HG03025 (cell line): Measurements from ENCODE around the gene MYL11.
"Not testable (repeated sequence)": the region's sequence is repeated elsewhere in the genome, so short reads cannot be mapped to it uniquely, and the experiment has no call there.

Source experiments
- ATAC-seq: cut with Tn5 transposase; IDR thresholded peaks from one replicate; pipeline ENCODE4 v1.9.1; 2021; ENCODE audit warnings: mild to moderate bottlenecking, moderate library complexity; ENCODE audit not compliant: unreplicated experiment, low FRiP score

Gene MYL11

GRCh38 chr16:30374538-30374937 is at the start of gene MYL11:
MYL11 (plus strand) TSS chr16:30374802; CDS start chr16:30374858, 56 bp downstream.
- ATAC-seq, result no peak

DNA sequence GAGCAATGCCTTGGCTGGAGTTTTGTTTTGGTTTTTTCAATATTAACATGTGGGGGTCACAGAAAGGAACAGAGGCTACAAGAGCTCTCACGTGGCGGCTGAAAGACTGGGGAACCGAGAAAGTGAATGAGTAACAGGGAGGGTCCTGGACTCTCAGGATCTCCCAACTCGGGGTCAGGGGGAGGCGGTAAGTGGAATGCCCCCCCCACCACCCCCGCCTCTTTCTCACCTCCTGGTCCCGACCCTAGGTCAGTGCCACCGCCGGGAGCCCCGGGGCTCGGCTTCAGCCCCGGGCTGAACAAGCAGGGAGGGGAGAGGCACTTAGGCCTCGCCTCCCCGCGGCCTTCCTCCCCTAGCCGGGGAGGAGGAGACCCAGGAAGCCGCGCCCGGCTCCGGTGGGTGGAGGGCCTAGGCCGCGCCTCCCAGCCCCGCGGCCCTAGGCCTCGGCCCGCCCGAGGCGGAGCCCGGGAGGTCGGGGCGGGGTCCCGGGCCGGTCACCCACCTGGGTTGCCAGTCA is 40.1 kb upstream of the MYL11 start:
- peak; percentile 76 for ATAC-seq

DNA sequence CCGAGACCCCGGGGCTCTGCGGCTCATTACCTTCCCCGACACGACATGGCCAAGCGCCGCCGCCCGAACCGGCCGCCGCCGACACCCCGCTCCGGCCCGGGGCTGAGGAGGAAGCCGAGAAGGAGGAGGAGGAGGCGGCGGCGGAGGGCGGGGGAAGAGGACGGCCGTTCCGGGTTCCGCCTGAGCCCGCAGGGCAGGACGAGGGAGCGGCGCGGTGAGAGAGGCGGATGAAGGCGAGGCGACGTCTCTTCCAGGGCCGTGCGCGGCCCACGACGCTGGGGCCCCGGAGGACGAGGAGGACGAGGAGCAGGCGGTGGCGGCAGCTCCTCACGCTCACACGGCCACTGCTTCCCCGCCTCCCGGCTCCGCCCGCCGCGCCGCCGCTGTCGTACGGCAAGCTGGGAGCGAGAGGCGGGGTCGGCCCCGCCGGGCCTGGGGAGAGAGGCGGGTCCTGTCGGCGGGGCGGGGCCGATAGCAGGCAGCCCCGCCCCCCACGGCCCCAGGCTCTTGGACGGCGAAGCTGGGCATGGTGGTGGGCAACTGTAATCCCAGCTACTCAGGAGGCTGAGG is 39.5 kb upstream of the MYL11 start:
- peak; percentile 71 for ATAC-seq

DNA sequence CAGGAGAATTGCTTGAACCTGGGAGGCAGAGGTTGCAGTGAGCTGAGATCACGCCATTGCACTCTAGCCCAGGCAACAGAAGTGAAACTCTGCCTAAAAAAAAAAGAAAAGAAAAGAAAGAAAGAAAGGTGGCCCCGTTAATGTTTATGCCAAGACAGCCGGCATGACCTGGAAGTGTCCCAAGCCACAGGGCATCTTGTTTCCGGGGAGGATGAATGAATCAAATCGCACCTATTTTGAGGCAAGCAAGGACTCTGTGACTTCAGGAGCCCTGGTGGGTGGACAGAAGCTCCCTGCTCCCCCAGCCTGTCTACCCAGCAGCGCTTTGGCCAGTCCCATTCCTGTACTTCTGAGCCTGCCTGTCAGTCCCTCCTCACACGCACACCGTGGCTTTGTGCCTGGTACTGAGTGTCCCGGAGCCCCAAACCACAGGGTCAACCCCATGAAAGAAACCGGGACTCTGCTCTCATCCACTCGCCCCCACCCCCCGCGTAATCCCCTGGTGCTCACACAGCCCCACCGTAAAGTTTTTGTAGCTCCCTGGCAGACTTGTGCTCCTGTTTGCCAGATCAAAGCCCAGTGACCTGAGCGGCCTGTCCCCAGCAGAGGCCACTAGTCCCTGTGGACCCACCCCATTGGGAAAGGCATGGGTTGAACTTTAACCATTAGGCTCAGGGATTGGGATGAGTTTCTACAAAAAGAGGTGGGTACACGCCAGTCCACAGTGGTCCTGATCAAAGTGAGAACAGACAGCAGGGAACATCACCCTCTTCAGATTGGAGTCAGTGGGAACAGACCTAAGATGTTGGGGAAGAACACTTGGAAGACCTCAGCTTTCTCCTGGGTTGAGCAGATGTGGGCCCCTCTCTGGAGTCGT is 38.8 kb upstream of the MYL11 start:
- peak; percentile 8 for ATAC-seq

DNA sequence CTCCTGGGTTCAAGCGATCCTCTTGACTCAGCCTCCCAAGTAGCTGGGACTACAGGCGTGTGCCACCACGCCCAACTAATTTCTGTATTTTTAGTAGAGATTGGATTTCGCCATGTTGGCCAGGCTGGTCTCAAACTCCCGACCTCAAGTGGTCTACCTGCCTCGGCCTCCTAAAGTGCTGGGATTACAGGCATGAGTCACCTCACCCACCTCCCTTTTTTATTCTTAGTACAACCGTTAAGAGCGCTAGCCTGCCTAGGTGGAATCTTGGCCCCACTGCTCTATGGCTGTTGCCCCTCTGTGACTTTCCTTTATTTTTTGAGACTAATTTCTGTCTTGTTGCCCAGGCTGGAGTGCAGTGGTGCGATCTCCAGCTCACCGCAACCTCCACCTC is 36.6 kb upstream of the MYL11 start:
- not testable (repeated sequence) for ATAC-seq

- not testable (repeated sequence) for ATAC-seq
Observed at GRCh38 chr16:30338715-30339114, 35.9 kb upstream of the MYL11 start.

- ATAC-seq, result no peak
Observed at GRCh38 chr16:30340621-30341020, 34.0 kb upstream of the MYL11 start.

GRCh38 chr16:30341971-30342370 is 32.6 kb upstream of the MYL11 start:
- not testable (repeated sequence) for ATAC-seq

DNA sequence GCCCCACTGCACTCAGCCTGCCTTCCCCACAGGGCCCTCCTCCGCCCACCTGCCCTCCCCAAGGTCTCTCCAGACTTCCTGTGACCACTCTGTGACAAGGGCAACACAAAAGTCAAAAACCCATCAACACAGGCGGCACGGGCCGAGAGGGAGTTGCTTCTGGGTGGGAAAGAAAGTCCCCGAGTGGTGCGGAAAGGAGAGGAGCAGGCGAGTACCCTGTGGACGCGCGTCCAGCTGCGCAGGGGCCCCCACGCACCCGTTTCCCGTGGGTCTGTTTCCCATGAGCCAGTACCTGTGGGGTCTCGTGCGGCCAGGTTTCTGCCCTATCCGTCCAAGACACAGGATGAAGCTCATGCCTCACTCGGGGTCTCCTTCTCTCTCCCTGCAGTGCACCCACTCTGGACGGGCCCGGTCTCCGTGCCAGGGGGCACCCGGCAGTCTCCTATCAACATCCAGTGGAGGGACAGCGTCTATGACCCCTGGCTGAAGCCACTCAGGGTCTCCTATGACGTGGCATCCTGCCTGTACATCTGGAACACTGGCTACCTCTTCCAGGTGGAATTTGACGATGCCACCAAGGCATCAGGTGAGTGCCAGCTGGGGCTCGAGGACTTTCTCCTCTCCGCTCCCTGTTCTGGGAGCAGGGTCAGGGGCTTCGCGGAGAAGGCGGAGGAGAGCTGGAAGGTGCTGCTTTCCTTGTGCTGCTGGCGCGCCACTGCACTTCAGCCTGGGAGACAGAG is 31.7 kb upstream of the MYL11 start:
- ATAC-seq, result no peak

- ATAC-seq, result not testable (repeated sequence)
Observed at GRCh38 chr16:30343491-30343820, 31.1 kb upstream of the MYL11 start.

- no peak for ATAC-seq
Observed at GRCh38 chr16:30346286-30346685, 28.3 kb upstream of the MYL11 start.

GRCh38 chr16:30348113-30348512 is 26.5 kb upstream of the MYL11 start:
- ATAC-seq, result no peak

- no peak for ATAC-seq
Observed at GRCh38 chr16:30348929-30349328, 25.7 kb upstream of the MYL11 start.

GRCh38 chr16:30349675-30350074 is 24.9 kb upstream of the MYL11 start:
- ATAC-seq, result no peak

GRCh38 chr16:30350134-30350871 is 24.3 kb upstream of the MYL11 start:
- no peak for ATAC-seq

GRCh38 chr16:30351001-30351441 is 23.6 kb upstream of the MYL11 start:
- no peak for ATAC-seq

DNA sequence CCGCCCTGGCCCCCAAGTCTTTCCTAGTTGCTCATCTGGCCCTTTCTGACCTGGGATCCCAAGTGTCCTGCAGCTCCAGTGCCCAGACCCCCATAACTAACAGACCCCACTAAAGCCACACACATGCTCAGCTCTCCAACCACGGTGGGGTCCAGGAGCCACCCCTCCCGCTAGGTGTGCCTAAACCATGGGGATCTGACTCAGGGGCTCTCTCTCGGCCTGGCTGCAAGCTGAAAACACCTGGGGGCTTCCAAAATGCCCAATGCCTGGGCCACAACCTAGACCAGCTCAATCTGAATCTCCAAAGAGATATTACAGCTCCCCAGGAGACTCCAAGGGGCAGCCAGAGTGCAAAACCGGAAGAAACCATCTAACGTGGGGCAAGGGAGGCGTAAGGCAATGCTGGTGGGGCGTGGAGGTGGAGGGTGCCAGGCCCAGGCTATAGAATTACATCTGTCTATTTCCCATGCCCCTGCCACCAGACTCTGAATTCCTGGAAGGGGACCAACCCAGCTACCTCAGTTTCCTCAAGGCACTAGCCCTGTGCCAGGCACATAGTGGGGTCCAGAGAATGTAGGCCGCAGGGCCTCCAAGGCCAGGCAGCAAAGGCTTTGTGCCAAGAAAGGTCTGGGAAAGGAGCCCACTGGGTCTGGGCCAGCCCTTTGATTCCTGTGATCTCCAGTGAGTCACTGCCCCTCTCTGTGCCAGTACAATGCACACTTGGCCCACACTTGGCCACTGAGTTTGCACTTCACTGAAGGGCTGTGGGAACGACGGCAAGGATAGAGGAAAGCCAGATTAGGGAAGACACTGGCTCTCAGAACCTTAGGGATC is 22.8 kb upstream of the MYL11 start:
- ATAC-seq, result no peak

DNA sequence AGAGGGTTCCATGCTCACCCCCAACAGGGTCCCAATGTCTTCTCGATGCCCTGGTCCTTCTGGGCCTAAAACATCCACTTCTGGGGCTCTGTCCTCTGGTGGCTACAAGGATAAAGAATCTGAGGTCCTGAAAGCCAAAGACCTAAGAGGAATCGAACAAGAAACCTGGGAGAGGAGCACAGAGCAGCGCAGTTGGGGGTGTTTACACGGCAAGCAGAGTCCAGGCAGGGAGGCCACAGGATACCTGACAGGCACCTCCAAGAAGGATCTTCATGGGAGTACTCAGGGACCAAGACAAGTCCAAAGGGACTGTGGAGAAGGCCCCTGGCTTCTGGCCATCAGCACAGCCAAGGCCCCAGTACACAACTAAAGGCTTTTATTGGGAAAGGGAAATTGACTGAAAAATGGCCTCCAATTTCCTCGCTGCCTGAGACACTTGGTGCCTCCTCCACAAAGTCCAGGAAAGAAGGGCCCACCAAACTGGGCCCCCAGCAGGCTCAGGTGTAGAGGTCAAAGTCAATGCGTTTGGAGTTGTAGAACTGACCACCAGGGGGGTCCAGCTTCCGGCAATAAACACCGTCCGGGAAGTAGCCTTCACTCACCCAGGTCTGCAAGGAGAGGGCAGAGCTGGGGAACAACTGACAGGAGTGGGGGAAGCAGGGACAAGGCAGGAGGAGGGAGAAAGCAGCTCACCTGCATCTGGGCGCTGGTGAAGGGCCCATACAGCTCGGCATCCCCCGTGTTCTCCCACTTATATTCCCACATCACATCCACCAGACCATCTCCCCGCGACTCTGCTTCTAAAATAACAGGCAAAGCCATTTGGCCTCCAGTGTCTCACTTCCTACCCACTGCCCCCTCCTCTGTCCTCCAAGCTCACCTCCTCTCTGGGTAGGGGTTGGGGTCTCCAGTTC is 21.9 kb upstream of the MYL11 start:
- no peak for ATAC-seq
